H9 (cell line): ENCODE measurements around the gene CCDC92. TPM values are rescaled to one million over a fixed set of nuclear protein-coding genes. Genes with fewer than 3 reads are reported as not detected.

Source experiments
- DNase-seq: peaks from one replicate; pipeline ENCODE4 v3.0.0-alpha.2; 2017
- H2AFZ ChIP-seq: one replicate; pipeline ENCODE4 v1.6.1; 2013; ENCODE audit warnings: mild to moderate bottlenecking, low read length, control low read depth, moderate library complexity
- H2AK5ac ChIP-seq: 2 replicates; pipeline ENCODE4 v1.6.1; 2013; ENCODE audit warnings: low read length, control low read depth, mixed read lengths; ENCODE audit not compliant: insufficient read length
- H2BK120ac ChIP-seq: one replicate; pipeline ENCODE4 v1.6.1; 2013; ENCODE audit warnings: low read depth, mild to moderate bottlenecking, low read length, control low read depth, inconsistent platforms; ENCODE audit not compliant: poor library complexity, severe bottlenecking
- H2BK12ac ChIP-seq: 2 replicates; pipeline ENCODE4 v1.6.1; 2013; ENCODE audit warnings: low read length, control low read depth, mixed read lengths, low read depth; ENCODE audit not compliant: insufficient read length
- H2BK15ac ChIP-seq: 2 replicates; pipeline ENCODE4 v1.6.1; 2013; ENCODE audit warnings: low read depth, low read length, control low read depth
- H2BK20ac ChIP-seq: one replicate; pipeline ENCODE4 v1.6.1; 2013; ENCODE audit warnings: low read depth, mild to moderate bottlenecking, low read length, control low read depth, inconsistent platforms; ENCODE audit not compliant: poor library complexity, severe bottlenecking
- H2BK5ac ChIP-seq: 2 replicates; pipeline ENCODE4 v1.6.1; 2013; ENCODE audit warnings: low read length, control low read depth, mixed read lengths; ENCODE audit not compliant: insufficient read length
- H3K14ac ChIP-seq: 2 replicates; pipeline ENCODE4 v1.6.1; 2013; ENCODE audit warnings: low read length, control low read depth; ENCODE audit not compliant: insufficient read depth
- H3K18ac ChIP-seq: 2 replicates; pipeline ENCODE4 v1.6.1; 2013; ENCODE audit warnings: low read depth, mild to moderate bottlenecking, mixed read lengths, low read length, control low read depth; ENCODE audit not compliant: insufficient read length
- H3K23ac ChIP-seq: 2 replicates; pipeline ENCODE4 v1.6.1; 2013; ENCODE audit warnings: low read length, control low read depth, mixed read lengths, low read depth; ENCODE audit not compliant: insufficient read length
- H3K23me2 ChIP-seq: 2 replicates; pipeline ENCODE4 v1.6.1; 2013; ENCODE audit warnings: low read depth, mild to moderate bottlenecking, mixed read lengths, low read length, control low read depth; ENCODE audit not compliant: insufficient read length, poor library complexity, severe bottlenecking
- H3K27ac ChIP-seq: 2 replicates; pipeline ENCODE4 v1.5.1; 2013; ENCODE audit warnings: low read length, control low read depth, mixed read lengths, low read depth; ENCODE audit not compliant: insufficient read length
- H3K27me3 ChIP-seq: 2 replicates; pipeline ENCODE4 v1.6.1; 2013; ENCODE audit warnings: low read length, control low read depth, inconsistent platforms; ENCODE audit not compliant: insufficient read depth
- H3K4ac ChIP-seq: 2 replicates; pipeline ENCODE4 v1.6.1; 2013; ENCODE audit warnings: low read depth, mild to moderate bottlenecking, control low read depth, inconsistent platforms, low read length, moderate library complexity
- H3K4me1 ChIP-seq: 2 replicates; pipeline ENCODE4 v1.6.1; 2013; ENCODE audit warnings: low read length, control low read depth, inconsistent platforms; ENCODE audit not compliant: insufficient read depth
- H3K4me2 ChIP-seq: 2 replicates; pipeline ENCODE4 v1.6.1; 2013; ENCODE audit warnings: low read length, control low read depth, mixed read lengths; ENCODE audit not compliant: insufficient read length, insufficient read depth
- H3K56ac ChIP-seq: 2 replicates; pipeline ENCODE4 v1.6.1; 2013; ENCODE audit warnings: low read depth, mild to moderate bottlenecking, mixed read lengths, low read length, control low read depth; ENCODE audit not compliant: insufficient read length
- H3K79me1 ChIP-seq: 2 replicates; pipeline ENCODE4 v1.6.1; 2013; ENCODE audit warnings: low read depth, mild to moderate bottlenecking, moderate library complexity, low read length, control low read depth, inconsistent platforms; ENCODE audit not compliant: insufficient read depth, poor library complexity, severe bottlenecking
- H3K79me2 ChIP-seq: 2 replicates; pipeline ENCODE4 v1.6.1; 2013; ENCODE audit warnings: low read length, control low read depth, inconsistent platforms; ENCODE audit not compliant: insufficient read depth
- H3K9ac ChIP-seq: 2 replicates; pipeline ENCODE4 v1.6.1; 2013; ENCODE audit warnings: low read length, control low read depth, mixed read lengths; ENCODE audit not compliant: insufficient read length; ENCODE audit errors: extremely low read depth
- H3K9me3 ChIP-seq: one replicate; pipeline ENCODE4 v1.6.1; 2013; ENCODE audit warnings: low read depth, low read length, inconsistent platforms; ENCODE audit not compliant: control insufficient read depth
- H3T11ph ChIP-seq: one replicate; pipeline ENCODE4 v1.6.1; 2013; ENCODE audit warnings: mild to moderate bottlenecking, low read length, control low read depth, inconsistent platforms
- H4K20me1 ChIP-seq: one replicate; pipeline ENCODE4 v1.6.1; 2013; ENCODE audit not compliant: control insufficient read depth, insufficient read length, insufficient read depth
- H4K5ac ChIP-seq: 2 replicates; pipeline ENCODE4 v1.6.1; 2013; ENCODE audit warnings: low read depth, mild to moderate bottlenecking, mixed read lengths, low read length, control low read depth; ENCODE audit not compliant: insufficient read length
- H4K8ac ChIP-seq: replicated peaks from 2 replicates; pipeline ENCODE4 v1.6.1; 2013; ENCODE audit warnings: low read length, control low read depth, mixed read lengths, low read depth; ENCODE audit not compliant: insufficient read length
- H4K91ac ChIP-seq: 2 replicates; pipeline ENCODE4 v1.6.1; 2013; ENCODE audit warnings: low read depth, mild to moderate bottlenecking, moderate library complexity, mixed read lengths, low read length, control low read depth; ENCODE audit not compliant: insufficient read length
- H3K27ac Mint-ChIP-seq, 3 experiments: 2 replicates in 2 of 3; 3 replicates in 1 of 3; pipeline ENCODE4 v1.8.0; 2020 to 2021; ENCODE audit warnings: mixed read lengths in 3 of 3, mild to moderate bottlenecking in 1 of 3, moderate library complexity in 1 of 3
- H3K27me3 Mint-ChIP-seq: 2 replicates; pipeline ENCODE4 v1.8.0; 2021; ENCODE audit warnings: low read depth, mild to moderate bottlenecking, moderate library complexity, mixed read lengths
- H3K36me3 Mint-ChIP-seq, 3 experiments: 2 replicates in 2 of 3; 3 replicates in 1 of 3; pipeline ENCODE4 v1.8.0; 2020 to 2021; ENCODE audit warnings: low read depth in 3 of 3, mixed read lengths in 3 of 3; ENCODE audit not compliant: insufficient read depth in 1 of 3
- H3K4me1 Mint-ChIP-seq, 2 experiments: 2 replicates each; pipeline ENCODE4 v1.8.0; 2020; ENCODE audit warnings: mixed read lengths in 2 of 2
- H3K4me3 Mint-ChIP-seq, 2 experiments: 2 replicates in 1 of 2; 3 replicates in 1 of 2; pipeline ENCODE4 v1.8.0; 2020 to 2021; ENCODE audit warnings: mild to moderate bottlenecking in 2 of 2, mixed read lengths in 2 of 2, moderate library complexity in 1 of 2
- H3K9me3 Mint-ChIP-seq, 2 experiments: 2 replicates in 1 of 2; 3 replicates in 1 of 2; pipeline ENCODE4 v1.8.0; 2020; ENCODE audit warnings: mild to moderate bottlenecking in 2 of 2, mixed read lengths in 2 of 2, moderate library complexity in 1 of 2
- WGBS: extraction: QIAGEN DNeasy Blood & Tissue Kit; methylation state at CpG from one replicate; pipeline ENCODE4 v1.1.7; 2013; ENCODE audit warnings: missing lambda C conversion rate, low lambda C conversion rate, mixed read lengths; ENCODE audit not compliant: insufficient read length; ENCODE audit errors: extremely low coverage; 5-methylcytosine and 5-hydroxymethylcytosine counted together
- total RNA-seq: library from RNA; stranded (reverse); gene quantifications from 2 replicates; pipeline ENCODE4 v1.2.1, GENCODE V29; 2021
- TF ChIP-seq, protein P1 (sequence below): fragments of 200-600 bp; sonication (generic); conservative IDR thresholded peaks from 3 replicates; pipeline ENCODE4 v1.8.0; 2021; ENCODE audit warnings: antibody characterized with exemption, mild to moderate bottlenecking

CCDC92 gene
- total RNA-seq, 1 experiment from 2014 or later = 1.3 TPM

DNA sequence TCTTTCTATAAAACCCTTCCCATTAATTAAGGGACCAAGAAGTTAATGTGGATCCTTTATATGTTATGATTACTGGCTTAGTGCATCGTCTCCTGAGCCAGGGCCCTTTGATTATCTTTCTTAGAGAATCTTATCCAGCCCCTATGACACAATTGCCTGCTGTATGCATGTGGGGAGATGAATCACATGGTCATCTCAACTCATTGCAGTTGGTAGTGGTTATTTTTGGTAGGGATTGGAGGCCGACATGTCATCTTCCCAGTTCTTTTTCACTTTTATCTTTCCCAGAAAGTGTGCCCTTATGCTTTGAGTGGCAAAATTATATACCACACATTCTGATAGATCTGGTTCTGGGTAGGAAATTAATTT lies 26.3 kb upstream of the CCDC92 start:
- Histone ChIP-seq H2BK5ac (no peak overlapping the region), H2BK12ac (no peak overlapping the region), H3T11ph (no peak overlapping the region), H3K23me2 (no peaks in the 10 kb centered on the region), H4K91ac (no peak overlapping the region), H3K4me1 (no peaks in the 10 kb centered on the region), H3K14ac (no peak overlapping the region), H2BK15ac (no peak overlapping the region), H3K27me3 (no peaks in the 10 kb centered on the region), H2AK5ac (no peak overlapping the region), H4K20me1 (no peaks in the 10 kb centered on the region), H3K79me2 (no peaks in the 10 kb centered on the region), H3K9ac (no peak overlapping the region), H3K27ac (no peak overlapping the region), H3K56ac (no peak overlapping the region), H4K8ac (no peak overlapping the region), H3K18ac (no peak overlapping the region), H3K79me1 (no peaks in the 10 kb centered on the region), H3K23ac (no peak overlapping the region), H3K4ac (no peak overlapping the region), H3K9me3 (no peaks in the 10 kb centered on the region), H3K4me2 (no peak overlapping the region), H2BK20ac (no peak overlapping the region), H2BK120ac (no peak overlapping the region), H4K5ac (no peak overlapping the region), H2AFZ (no peak overlapping the region)
- Mint-ChIP-seq H3K36me3 (peaks cover 0 to 4% (median 3%) of the 10 kb centered on the region in 3 experiments; a peak in 3 of 7 replicates), H3K27ac (no peak overlapping the region), H3K4me3 (no peak overlapping the region), H3K9me3 (no peaks in the 10 kb centered on the region), H3K27me3 (no peaks in the 10 kb centered on the region; the same call in 1 of the 2 replicates), H3K4me1 (peaks cover 16 to 25% of the 10 kb centered on the region in 2 experiments)
- TF ChIP-seq, protein P1, sequence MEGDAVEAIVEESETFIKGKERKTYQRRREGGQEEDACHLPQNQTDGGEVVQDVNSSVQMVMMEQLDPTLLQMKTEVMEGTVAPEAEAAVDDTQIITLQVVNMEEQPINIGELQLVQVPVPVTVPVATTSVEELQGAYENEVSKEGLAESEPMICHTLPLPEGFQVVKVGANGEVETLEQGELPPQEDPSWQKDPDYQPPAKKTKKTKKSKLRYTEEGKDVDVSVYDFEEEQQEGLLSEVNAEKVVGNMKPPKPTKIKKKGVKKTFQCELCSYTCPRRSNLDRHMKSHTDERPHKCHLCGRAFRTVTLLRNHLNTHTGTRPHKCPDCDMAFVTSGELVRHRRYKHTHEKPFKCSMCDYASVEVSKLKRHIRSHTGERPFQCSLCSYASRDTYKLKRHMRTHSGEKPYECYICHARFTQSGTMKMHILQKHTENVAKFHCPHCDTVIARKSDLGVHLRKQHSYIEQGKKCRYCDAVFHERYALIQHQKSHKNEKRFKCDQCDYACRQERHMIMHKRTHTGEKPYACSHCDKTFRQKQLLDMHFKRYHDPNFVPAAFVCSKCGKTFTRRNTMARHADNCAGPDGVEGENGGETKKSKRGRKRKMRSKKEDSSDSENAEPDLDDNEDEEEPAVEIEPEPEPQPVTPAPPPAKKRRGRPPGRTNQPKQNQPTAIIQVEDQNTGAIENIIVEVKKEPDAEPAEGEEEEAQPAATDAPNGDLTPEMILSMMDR = no peak
- no CpG with 5 or more reads among the region's 2 CpGs for WGBS
- DNase-seq = no peak
